Tibial nerve (tissue), 4 donors: ENCODE data around the gene HCN1.

ENCODE experiments used
- EP300 ChIP-seq, 2 donors: sonication (generic); formaldehyde crosslinking; IDR thresholded peaks; one replicate each; pipeline ENCODE4 v1.6.1; 2017; ENCODE audit warnings: antibody characterized with exemption in 2 of 2, mild to moderate bottlenecking in 1 of 2
- TF ChIP-seq, protein P1 (sequence below), 5 experiments: fragments of 200-600 bp in 3 of 5; fragments of 450-650 bp in 2 of 5; sonication (generic) in 3 of 5; IDR thresholded peaks; one replicate each; pipeline ENCODE4 v1.5.1; 2016 to 2019; ENCODE audit warnings: antibody characterized with exemption in 5 of 5, mild to moderate bottlenecking in 3 of 5, moderate library complexity in 2 of 5

DNA sequence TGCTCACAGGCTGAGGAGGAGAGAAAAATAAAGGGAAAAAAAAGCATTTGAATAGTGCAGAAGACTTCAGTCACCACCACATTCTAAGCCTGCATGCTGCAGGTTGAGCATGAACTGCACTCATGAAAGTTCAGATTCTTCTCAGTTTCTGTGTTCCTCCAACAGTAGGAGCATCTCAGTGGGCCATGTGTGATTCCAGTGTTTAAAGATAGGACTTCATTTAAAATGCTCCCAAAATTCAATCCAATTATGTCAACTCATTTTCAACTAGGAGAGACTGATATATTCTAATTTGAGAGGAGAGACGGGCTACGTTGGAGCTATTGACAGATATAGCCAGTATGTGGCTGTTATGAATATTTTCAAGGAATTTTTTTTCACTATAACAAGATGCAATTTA, 186.8 kb downstream of the HCN1 start:
- TF ChIP-seq, protein P1, sequence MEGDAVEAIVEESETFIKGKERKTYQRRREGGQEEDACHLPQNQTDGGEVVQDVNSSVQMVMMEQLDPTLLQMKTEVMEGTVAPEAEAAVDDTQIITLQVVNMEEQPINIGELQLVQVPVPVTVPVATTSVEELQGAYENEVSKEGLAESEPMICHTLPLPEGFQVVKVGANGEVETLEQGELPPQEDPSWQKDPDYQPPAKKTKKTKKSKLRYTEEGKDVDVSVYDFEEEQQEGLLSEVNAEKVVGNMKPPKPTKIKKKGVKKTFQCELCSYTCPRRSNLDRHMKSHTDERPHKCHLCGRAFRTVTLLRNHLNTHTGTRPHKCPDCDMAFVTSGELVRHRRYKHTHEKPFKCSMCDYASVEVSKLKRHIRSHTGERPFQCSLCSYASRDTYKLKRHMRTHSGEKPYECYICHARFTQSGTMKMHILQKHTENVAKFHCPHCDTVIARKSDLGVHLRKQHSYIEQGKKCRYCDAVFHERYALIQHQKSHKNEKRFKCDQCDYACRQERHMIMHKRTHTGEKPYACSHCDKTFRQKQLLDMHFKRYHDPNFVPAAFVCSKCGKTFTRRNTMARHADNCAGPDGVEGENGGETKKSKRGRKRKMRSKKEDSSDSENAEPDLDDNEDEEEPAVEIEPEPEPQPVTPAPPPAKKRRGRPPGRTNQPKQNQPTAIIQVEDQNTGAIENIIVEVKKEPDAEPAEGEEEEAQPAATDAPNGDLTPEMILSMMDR (IDR thresholded peaks at IDR 0.05) = no peak
- no peak for TF ChIP-seq EP300 (IDR thresholded peaks at IDR 0.05)
